Trophoblast cell (in vitro differentiated cells and primary cell): Measurements from ENCODE around the gene NGFR.

Experiments
- DNase-seq, 2 donors: peaks; one replicate each; pipeline ENCODE4 v3.0.0-alpha.2; 2016
- H2AFZ ChIP-seq: 2 replicates; pipeline ENCODE4 v1.6.1; 2013; ENCODE audit warnings: low read length, moderate library complexity, mild to moderate bottlenecking; ENCODE audit not compliant: insufficient read depth, poor library complexity
- H2AK5ac ChIP-seq: 2 replicates; pipeline ENCODE4 v1.6.1; 2013; ENCODE audit warnings: mild to moderate bottlenecking, low read length
- H2BK120ac ChIP-seq: 2 replicates; pipeline ENCODE4 v1.6.1; 2013; ENCODE audit warnings: low read length, mild to moderate bottlenecking, moderate library complexity; ENCODE audit not compliant: insufficient read depth, poor library complexity
- H2BK12ac ChIP-seq: 2 replicates; pipeline ENCODE4 v1.6.1; 2013; ENCODE audit warnings: mild to moderate bottlenecking, low read length, moderate library complexity
- H2BK5ac ChIP-seq: 2 replicates; pipeline ENCODE4 v1.6.1; 2013; ENCODE audit warnings: low read length, low read depth, moderate library complexity, mild to moderate bottlenecking; ENCODE audit not compliant: poor library complexity
- H3K14ac ChIP-seq: 2 replicates; pipeline ENCODE4 v1.6.1; 2013; ENCODE audit warnings: mild to moderate bottlenecking, low read length
- H3K18ac ChIP-seq: 2 replicates; pipeline ENCODE4 v1.6.1; 2013; ENCODE audit warnings: mild to moderate bottlenecking, low read length
- H3K23ac ChIP-seq: 2 replicates; pipeline ENCODE4 v1.6.1; 2013; ENCODE audit warnings: low read length
- H3K27ac ChIP-seq: 2 replicates; pipeline ENCODE4 v1.5.1; 2013; ENCODE audit warnings: low read depth, mild to moderate bottlenecking, inconsistent platforms, low read length, moderate library complexity
- H3K27me3 ChIP-seq: 2 replicates; pipeline ENCODE4 v1.6.1; 2013; ENCODE audit warnings: inconsistent platforms, mild to moderate bottlenecking, low read length, moderate library complexity; ENCODE audit not compliant: insufficient read depth
- H3K36me3 ChIP-seq, 2 experiments: 1 replicate in 1 of 2; 2 replicates in 1 of 2; pipeline ENCODE4 v1.6.1; 2013; ENCODE audit warnings: low read length in 2 of 2, mild to moderate bottlenecking in 2 of 2, moderate library complexity in 1 of 2; ENCODE audit not compliant: insufficient read depth in 2 of 2, control insufficient read depth in 1 of 2
- H3K4ac ChIP-seq: 2 replicates; pipeline ENCODE4 v1.6.1; 2013; ENCODE audit warnings: low read depth, mild to moderate bottlenecking, low read length, moderate library complexity
- H3K4me1 ChIP-seq, 2 experiments: 1 replicate in 1 of 2; 2 replicates in 1 of 2; pipeline ENCODE4 v1.6.1; 2013; ENCODE audit warnings: low read length in 2 of 2, mild to moderate bottlenecking in 2 of 2, moderate library complexity in 1 of 2; ENCODE audit not compliant: insufficient read depth in 2 of 2, control insufficient read depth in 1 of 2
- H3K4me2 ChIP-seq: 2 replicates; pipeline ENCODE4 v1.6.1; 2013; ENCODE audit warnings: inconsistent platforms, mild to moderate bottlenecking, low read length, moderate library complexity
- H3K4me3 ChIP-seq: 2 replicates; pipeline ENCODE4 v1.5.1; 2013; ENCODE audit warnings: mild to moderate bottlenecking, low read depth, low read length, inconsistent platforms
- H3K79me1 ChIP-seq: one replicate; pipeline ENCODE4 v1.6.1; 2013; ENCODE audit warnings: low read length
- H3K79me2 ChIP-seq: 2 replicates; pipeline ENCODE4 v1.6.1; 2013; ENCODE audit warnings: low read length, mild to moderate bottlenecking; ENCODE audit not compliant: control insufficient read depth, insufficient read depth, poor library complexity
- H3K9ac ChIP-seq: 2 replicates; pipeline ENCODE4 v1.6.1; 2013; ENCODE audit warnings: mild to moderate bottlenecking, low read length
- H3K9me3 ChIP-seq: 2 replicates; pipeline ENCODE4 v1.6.1; 2013; ENCODE audit warnings: low read depth, mild to moderate bottlenecking, control low read depth, inconsistent platforms, low read length; ENCODE audit not compliant: insufficient read depth
- H4K12ac ChIP-seq: 2 replicates; pipeline ENCODE4 v1.6.1; 2013; ENCODE audit warnings: low read depth, mild to moderate bottlenecking, low read length, moderate library complexity
- H4K8ac ChIP-seq: 2 replicates; pipeline ENCODE4 v1.6.1; 2013; ENCODE audit warnings: low read depth, mild to moderate bottlenecking, low read length, moderate library complexity
- H4K91ac ChIP-seq: one replicate; pipeline ENCODE4 v1.6.1; 2013; ENCODE audit warnings: low read depth, mild to moderate bottlenecking, low read length, moderate library complexity
- WGBS: extraction: QIAGEN DNeasy Blood & Tissue Kit; methylation state at CpG from one replicate; pipeline ENCODE4 v1.1.7; 2013; ENCODE audit warnings: missing lambda C conversion rate; ENCODE audit not compliant: insufficient read length, insufficient coverage; ENCODE audit errors: extremely low coverage; 5-methylcytosine and 5-hydroxymethylcytosine counted together

Gene NGFR

GRCh38 chr17:49484588-49484987, 10.5 kb upstream of the NGFR start:
- no peak overlapping the region for H2BK120ac ChIP-seq
- 100% methylated on average over 1 of the region's 10 CpGs for WGBS
- no peak overlapping the region for H2AFZ ChIP-seq
- H3K27ac ChIP-seq = no peak overlapping the region
- H3K4me2 ChIP-seq = no peak overlapping the region
- H3K9ac ChIP-seq = no peak overlapping the region
- H2BK5ac ChIP-seq = no peak overlapping the region
- H4K91ac ChIP-seq = no peak overlapping the region
- no peak overlapping the region for H3K18ac ChIP-seq
- no peak overlapping the region for H3K14ac ChIP-seq
- H2BK12ac ChIP-seq = no peak overlapping the region
- no peak overlapping the region for H3K23ac ChIP-seq
- no peaks in the 10 kb centered on the region for H3K9me3 ChIP-seq
- no peak for DNase-seq
- H3K79me1 ChIP-seq = no peaks in the 10 kb centered on the region
- no peak overlapping the region for H3K4ac ChIP-seq
- H3K4me1 ChIP-seq = peaks cover 0 to 3% of the 10 kb centered on the region in 2 experiments
- H4K12ac ChIP-seq = no peak overlapping the region
- no peak overlapping the region for H4K8ac ChIP-seq
- H3K79me2 ChIP-seq = no peaks in the 10 kb centered on the region
- H3K36me3 ChIP-seq = no peaks in the 10 kb centered on the region
- H3K4me3 ChIP-seq = no peak overlapping the region
- H3K27me3 ChIP-seq = no peaks in the 10 kb centered on the region
- no peak overlapping the region for H2AK5ac ChIP-seq

GRCh38 chr17:49486012-49486641, 9.0 kb upstream of the NGFR start:
- Histone ChIP-seq H3K18ac (no peak overlapping the region), H4K12ac (no peak overlapping the region), H2BK12ac (no peak overlapping the region), H2AK5ac (no peak overlapping the region), H3K23ac (no peak overlapping the region), H3K9me3 (no peaks in the 10 kb centered on the region), H3K4me1 (peaks cover 0 to 3% of the 10 kb centered on the region in 2 experiments), H3K27ac (no peak overlapping the region), H2BK5ac (no peak overlapping the region), H3K4me2 (no peak overlapping the region), H3K4me3 (no peak overlapping the region), H4K8ac (no peak overlapping the region), H2BK120ac (no peak overlapping the region), H3K36me3 (no peaks in the 10 kb centered on the region), H3K27me3 (no peaks in the 10 kb centered on the region), H3K9ac (no peak overlapping the region), H3K79me1 (no peaks in the 10 kb centered on the region), H3K4ac (no peak overlapping the region), H3K79me2 (no peaks in the 10 kb centered on the region), H2AFZ (no peak overlapping the region), H3K14ac (no peak overlapping the region), H4K91ac (no peak overlapping the region)
- no CpG with 5 or more reads among the region's 13 CpGs for WGBS
- DNase-seq = no peak

- Histone ChIP-seq H3K23ac (no peak overlapping the region), H2AK5ac (no peak overlapping the region)
- WGBS = no CpG with 5 or more reads among the region's 8 CpGs
These were observed 7.9 kb upstream of the NGFR start for GRCh38 chr17:49487183-49487582.

GRCh38 chr17:49488612-49489011, 6.5 kb upstream of the NGFR start:
- Histone ChIP-seq H4K12ac (no peak overlapping the region), H3K23ac (no peak overlapping the region), H3K4me3 (no peak overlapping the region), H3K18ac (no peak overlapping the region), H3K36me3 (no peaks in the 10 kb centered on the region), H2AFZ (no peak overlapping the region), H2AK5ac (no peak overlapping the region), H3K79me2 (no peaks in the 10 kb centered on the region), H2BK5ac (no peak overlapping the region), H3K9ac (no peak overlapping the region), H3K27me3 (no peaks in the 10 kb centered on the region), H3K79me1 (no peaks in the 10 kb centered on the region), H2BK12ac (no peak overlapping the region), H3K14ac (no peak overlapping the region), H3K4me1 (peaks cover 0 to 3% of the 10 kb centered on the region in 2 experiments), H4K91ac (no peak overlapping the region), H3K4me2 (no peak overlapping the region), H4K8ac (no peak overlapping the region), H3K9me3 (no peaks in the 10 kb centered on the region), H3K4ac (no peak overlapping the region), H3K27ac (no peak overlapping the region), H2BK120ac (no peak overlapping the region)
- no peak for DNase-seq
- WGBS = no CpG with 5 or more reads among the region's 8 CpGs

More at GRCh38 chr17:49487183-49487582, 7.9 kb upstream of the NGFR start:
- Histone ChIP-seq H3K79me2 (no peaks in the 10 kb centered on the region), H3K4me2 (no peak overlapping the region), H2BK5ac (no peak overlapping the region), H3K36me3 (no peaks in the 10 kb centered on the region), H4K91ac (no peak overlapping the region), H3K4ac (no peak overlapping the region), H2BK12ac (no peak overlapping the region), H3K27ac (no peak overlapping the region), H4K8ac (no peak overlapping the region), H3K4me1 (peaks cover 0 to 3% of the 10 kb centered on the region in 2 experiments), H3K79me1 (no peaks in the 10 kb centered on the region), H3K9ac (no peak overlapping the region), H4K12ac (no peak overlapping the region), H3K4me3 (no peak overlapping the region), H3K14ac (no peak overlapping the region), H2BK120ac (no peak overlapping the region), H3K18ac (no peak overlapping the region), H3K27me3 (no peaks in the 10 kb centered on the region), H2AFZ (no peak overlapping the region), H3K9me3 (no peaks in the 10 kb centered on the region)
- no peak for DNase-seq
